DOHH2 (cell line): ENCODE measurements around the gene MCUB.
"Not testable (repeated sequence)": the region's sequence is repeated elsewhere in the genome, so short reads cannot be mapped to it uniquely, and the experiment has no call there.

ENCODE experiments used
- H3F3A ChIP-seq: fragments of 200-600 bp; sonication (generic), shearing (Covaris generic); 2 replicates; pipeline ENCODE4 v1.6.0; 2016; ENCODE audit warnings: antibody characterized with exemption, mild to moderate bottlenecking; ENCODE audit not compliant: control insufficient read depth, insufficient read depth
- H3K27ac ChIP-seq: fragments of 200-600 bp; sonication (generic); 2 replicates; pipeline ENCODE4 v1.5.1; 2014; ENCODE audit warnings: low read depth, mild to moderate bottlenecking, low read length, moderate library complexity
- H3K27me3 ChIP-seq: fragments of 200-600 bp; sonication (generic); 2 replicates; pipeline ENCODE4 v1.6.1; 2014; ENCODE audit warnings: mild to moderate bottlenecking, low read length, mixed read lengths; ENCODE audit not compliant: control insufficient read depth
- H3K36me3 ChIP-seq: fragments of 200-600 bp; sonication (generic); 2 replicates; pipeline ENCODE4 v1.6.1; 2014; ENCODE audit warnings: mild to moderate bottlenecking, low read length, moderate library complexity, mixed read lengths; ENCODE audit not compliant: control insufficient read depth
- H3K4me1 ChIP-seq: fragments of 200-600 bp; sonication (generic); 2 replicates; pipeline ENCODE4 v1.6.1; 2014; ENCODE audit warnings: mild to moderate bottlenecking, low read length, mixed read lengths; ENCODE audit not compliant: control insufficient read depth
- H3K4me2 ChIP-seq: fragments of 200-600 bp; sonication (generic); 2 replicates; pipeline ENCODE4 v1.6.0; 2014; ENCODE audit warnings: mild to moderate bottlenecking, low read length, moderate library complexity
- H3K4me3 ChIP-seq: fragments of 200-600 bp; sonication (generic); 2 replicates; pipeline ENCODE4 v1.5.1; 2014; ENCODE audit warnings: mild to moderate bottlenecking, low read length, mixed read lengths
- H3K79me2 ChIP-seq: fragments of 200-600 bp; sonication (generic); 2 replicates; pipeline ENCODE4 v1.6.1; 2014; ENCODE audit warnings: mild to moderate bottlenecking, low read length, mixed read lengths; ENCODE audit not compliant: control insufficient read depth
- H3K9me2 ChIP-seq: fragments of 200-600 bp; sonication (generic); replicated peaks from 2 replicates; pipeline ENCODE4 v1.6.1; 2014; ENCODE audit warnings: mild to moderate bottlenecking, low read length, mixed read lengths; ENCODE audit not compliant: control insufficient read depth
- H3K9me3 ChIP-seq: fragments of 200-600 bp; sonication (generic); 2 replicates; pipeline ENCODE4 v1.6.1; 2014; ENCODE audit warnings: antibody characterized with exemption, low read length, mixed read lengths; ENCODE audit not compliant: control insufficient read depth, insufficient read depth
- H4K20me1 ChIP-seq: fragments of 200-600 bp; sonication (generic); 2 replicates; pipeline ENCODE4 v1.6.0; 2014; ENCODE audit warnings: low read depth, mild to moderate bottlenecking, antibody characterized with exemption, low read length, moderate library complexity; ENCODE audit not compliant: control insufficient read depth, insufficient read depth
- CTCF ChIP-seq: fragments of 200-600 bp; sonication (generic); IDR thresholded peaks from one replicate; pipeline ENCODE4 v1.5.1; 2014; ENCODE audit warnings: antibody characterized with exemption, mild to moderate bottlenecking, low read depth, low read length; ENCODE audit not compliant: poor library complexity, severe bottlenecking
- EZH2phosphoT487 ChIP-seq: fragments of 200-600 bp; sonication (generic); IDR thresholded peaks from 2 replicates; pipeline ENCODE4 v1.6.1; 2017; ENCODE audit warnings: borderline replicate concordance, mild to moderate bottlenecking, antibody characterized with exemption, low read length, moderate library complexity, mixed read lengths

Gene MCUB

GRCh38 chr4:109557433-109557832, 2.6 kb upstream of the MCUB start:
- peaks cover 9% of the 10 kb centered on the region; the same call in 1 of the 2 replicates for H3K9me3 ChIP-seq
- TF ChIP-seq CTCF (no peak), EZH2phosphoT487 (no peak)
- H3F3A ChIP-seq: peaks cover 10% of the 10 kb centered on the region
- no peak overlapping the region for H3K4me3 ChIP-seq
- peaks cover 30% of the 10 kb centered on the region for H3K4me1 ChIP-seq
- peaks cover 6% of the 10 kb centered on the region; the same call in 1 of the 2 replicates for H4K20me1 ChIP-seq
- no peak overlapping the region for H3K27ac ChIP-seq
- H3K4me2 ChIP-seq: no peak overlapping the region
- H3K9me2 ChIP-seq: no peaks in the 10 kb centered on the region
- peaks cover 19% of the 10 kb centered on the region for H3K36me3 ChIP-seq
- peaks cover 30% of the 10 kb centered on the region for H3K79me2 ChIP-seq
- H3K27me3 ChIP-seq: no peaks in the 10 kb centered on the region

GRCh38 chr4:109558095-109558494, 2.0 kb upstream of the MCUB start:
- H3K4me3 ChIP-seq, H3K4me2 ChIP-seq, H4K20me1 ChIP-seq, H3K9me3 ChIP-seq, H3K27ac ChIP-seq, H3K27me3 ChIP-seq, H3K9me2 ChIP-seq: not testable (repeated sequence)
- Histone ChIP-seq H3K36me3 (peaks cover 24% of the 10 kb centered on the region), H3K4me1 (peaks cover 37% of the 10 kb centered on the region), H3F3A (peaks cover 10% of the 10 kb centered on the region), H3K79me2 (peaks cover 37% of the 10 kb centered on the region)

GRCh38 chr4:109559625-109559982, 442 bp upstream of the MCUB start:
- H3K36me3 ChIP-seq: peaks cover 35% of the 10 kb centered on the region
- H3K4me3 ChIP-seq: peak overlapping the region; percentile 89
- peaks cover 7% of the 10 kb centered on the region; the same call in 1 of the 2 replicates for H4K20me1 ChIP-seq
- peaks cover 10% of the 10 kb centered on the region for H3F3A ChIP-seq
- no peaks in the 10 kb centered on the region for H3K27me3 ChIP-seq
- peak overlapping the region; percentile 96 for H3K27ac ChIP-seq
- peaks cover 52% of the 10 kb centered on the region for H3K79me2 ChIP-seq
- H3K9me2 ChIP-seq: no peaks in the 10 kb centered on the region
- peak overlapping the region; percentile 85 for H3K4me2 ChIP-seq
- no peak for TF ChIP-seq EZH2phosphoT487
- no peak for TF ChIP-seq CTCF
- peaks cover 52% of the 10 kb centered on the region for H3K4me1 ChIP-seq
- H3K9me3 ChIP-seq: peaks cover 9% of the 10 kb centered on the region; the same call in 1 of the 2 replicates

- Histone ChIP-seq H3K4me2 (peak overlapping the region; percentile 85), H3K79me2 (peaks cover 65% of the 10 kb centered on the region), H3K9me3 (peaks cover 9% of the 10 kb centered on the region; the same call in 1 of the 2 replicates), H3K27ac (peak overlapping the region; percentile 96), H3K9me2 (no peaks in the 10 kb centered on the region), H3K27me3 (no peaks in the 10 kb centered on the region), H3K36me3 (peaks cover 47% of the 10 kb centered on the region), H3K4me1 (peaks cover 64% of the 10 kb centered on the region), H3F3A (peaks cover 8% of the 10 kb centered on the region), H4K20me1 (peaks cover 7% of the 10 kb centered on the region; the same call in 1 of the 2 replicates), H3K4me3 (peak overlapping the region; percentile 89)
- TF ChIP-seq EZH2phosphoT487: no peak
- TF ChIP-seq CTCF: no peak
Measured at GRCh38 chr4:109560687-109561461, 828 bp downstream of the MCUB start.
